Measurements from ENCODE around the gene ENDOG. TPM values are rescaled to one million over a fixed set of nuclear protein-coding genes. Genes with fewer than 3 reads are reported as not detected.
"Not testable (repeated sequence)": the region's sequence is repeated elsewhere in the genome, so short reads cannot be mapped to it uniquely, and the experiment has no call there.

Gene ENDOG
- total RNA-seq, 2 experiments from 2014 or later: 16.2 to 19.5 TPM

- not testable (repeated sequence) for H3K4me1 Mint-ChIP-seq, H3K27me3 Mint-ChIP-seq
Measured at GRCh38 chr9:128870941-128871265, 52.6 kb downstream of the ENDOG start.

More at GRCh38 chr9:128870941-128871265, 52.6 kb downstream of the ENDOG start:
- H3K4me3 Mint-ChIP-seq; DNase-seq; H3K9me3 Mint-ChIP-seq; H3K27ac Mint-ChIP-seq; POLR2A ChIA-PET; ATAC-seq (ENCODE audit: low read depth); H3K36me3 Mint-ChIP-seq: not testable (repeated sequence)

Other genes with a start within 250 kb of the ENDOG start
- 10 to 100 TPM; 37.7 to 40.4 TPM for gene DYNC2I2, start 161.7 kb upstream of the ENDOG start, total RNA-seq
- gene SET, start 129.3 kb upstream of the ENDOG start, total RNA-seq: 100 to 1,000 TPM; 411 to 415 TPM
- gene PKN3, start 116.0 kb upstream of the ENDOG start, total RNA-seq: 1 to 10 TPM; 7.4 to 9.6 TPM
- gene ZDHHC12, start 94.4 kb upstream of the ENDOG start, total RNA-seq: 10 to 100 TPM; 64.1 to 68.9 TPM
- gene ZER1, start 46.6 kb upstream of the ENDOG start, total RNA-seq: 10 to 100 TPM; 27.1 to 29.2 TPM
- 10 to 100 TPM; 26.1 to 29.2 TPM for gene TBC1D13, start 31.2 kb upstream of the ENDOG start, total RNA-seq
- 10 to 100 TPM; 71.4 to 75.4 TPM for gene SPOUT1, start 11.3 kb downstream of the ENDOG start, total RNA-seq
- 10 to 100 TPM; 14.9 to 16.3 TPM for gene KYAT1, start 63.5 kb downstream of the ENDOG start, total RNA-seq
- gene LRRC8A, start 63.6 kb downstream of the ENDOG start, total RNA-seq: 10 to 100 TPM; 24.1 to 25.9 TPM
- gene PHYHD1, start 102.5 kb downstream of the ENDOG start, total RNA-seq: 1 to 10 TPM; 1.4 to 1.6 TPM
- 1 to 10 TPM; 9.4 to 9.5 TPM for gene DOLK, start 129.1 kb downstream of the ENDOG start, total RNA-seq
- gene NUP188, start 129.2 kb downstream of the ENDOG start, total RNA-seq: 10 to 100 TPM; 64.2 to 65.3 TPM
- gene SH3GLB2, start 209.8 kb downstream of the ENDOG start, total RNA-seq: 100 to 1,000 TPM in 1 of 2 experiments, 10 to 100 TPM in 1; 98.7 to 104 TPM
- gene MIGA2, start 218.1 kb downstream of the ENDOG start, total RNA-seq: 10 to 100 TPM; 62.1 to 66.0 TPM

All from activated naive CD8-positive, alpha-beta T cell treated with anti-CD3 and anti-CD28 coated beads, Interleukin-2, amount 10 ng/mL, durations not matched to agents 7 days and 5 days (primary cell).